Measurements from ENCODE around the gene PDF.
"Not testable (repeated sequence)": the region's sequence is repeated elsewhere in the genome, so short reads cannot be mapped to it uniquely, and the experiment has no call there.

The PDF gene

GRCh38 chr16:69306031-69306430, 24.4 kb downstream of the PDF start:
- no peak overlapping the region for H3K4me3 Mint-ChIP-seq
- peaks cover 4 to 6% of the 10 kb centered on the region in 2 donors for H3K4me1 Mint-ChIP-seq (ENCODE audit: low read depth in 2 of 2)
- ATAC-seq (replicated peaks) (no peak), DNase-seq (no peak)
- H3K27ac Mint-ChIP-seq: no peak overlapping the region
- no peaks in the 10 kb centered on the region for H3K27me3 Mint-ChIP-seq
- H3K9me3 Mint-ChIP-seq: no peaks in the 10 kb centered on the region
- peaks cover 15% of the 10 kb centered on the region for H3K36me3 Mint-ChIP-seq (ENCODE audit: insufficient read depth)

DNA sequence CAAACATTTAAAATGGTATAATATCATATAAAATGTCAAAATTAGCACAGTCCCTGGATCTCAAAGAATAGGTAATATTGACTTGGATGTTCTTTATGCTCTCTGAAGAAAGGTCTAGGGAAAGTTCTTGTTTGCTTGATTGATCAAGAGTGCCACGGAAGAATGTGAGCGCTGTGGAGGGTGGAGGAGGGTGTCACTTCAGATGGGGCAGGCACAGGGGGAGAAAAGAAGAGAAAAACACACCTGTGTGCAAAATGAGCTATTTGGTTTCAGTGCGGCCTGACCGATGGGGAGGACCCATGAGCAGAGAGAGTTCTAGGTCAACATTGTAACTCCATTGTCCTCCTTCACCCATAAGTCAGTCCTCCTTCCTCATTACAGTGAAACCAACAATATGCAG, 28.1 kb downstream of the PDF start:
- H3K27me3 Mint-ChIP-seq: no peaks in the 10 kb centered on the region
- H3K4me1 Mint-ChIP-seq (ENCODE audit: low read depth in 2 of 2): no peaks in the 10 kb centered on the region
- ATAC-seq (replicated peaks) (no peak), DNase-seq (no peak)
- H3K4me3 Mint-ChIP-seq: no peak overlapping the region
- H3K27ac Mint-ChIP-seq: no peak overlapping the region
- peaks cover 27% of the 10 kb centered on the region for H3K36me3 Mint-ChIP-seq (ENCODE audit: insufficient read depth)
- no peaks in the 10 kb centered on the region for H3K9me3 Mint-ChIP-seq

DNA sequence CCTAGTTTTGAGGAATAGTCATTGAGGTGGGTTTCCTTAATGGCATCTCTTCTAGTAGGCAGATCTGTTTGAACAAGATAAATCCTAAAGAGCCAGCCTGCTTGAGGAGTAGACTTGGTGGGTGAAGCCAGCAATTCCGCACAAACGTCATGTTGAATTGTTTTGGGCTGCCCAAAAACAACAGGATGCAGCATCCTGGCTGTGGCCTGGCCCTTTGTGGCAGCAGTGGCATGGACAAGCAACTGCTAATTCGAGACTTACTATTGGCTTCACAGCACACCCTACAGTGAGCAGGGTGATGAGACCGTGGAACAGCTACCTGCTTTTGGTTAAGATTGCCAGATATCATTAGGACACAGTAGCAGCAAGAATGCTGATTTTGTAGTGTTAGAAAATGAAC, 28.5 kb downstream of the PDF start:
- H3K27ac Mint-ChIP-seq: no peak overlapping the region
- no peaks in the 10 kb centered on the region for H3K27me3 Mint-ChIP-seq
- ATAC-seq (replicated peaks) (no peak), DNase-seq (no peak)
- H3K4me3 Mint-ChIP-seq: no peak overlapping the region
- peaks cover 27% of the 10 kb centered on the region for H3K36me3 Mint-ChIP-seq (ENCODE audit: insufficient read depth)
- H3K9me3 Mint-ChIP-seq: no peaks in the 10 kb centered on the region
- H3K4me1 Mint-ChIP-seq (ENCODE audit: low read depth in 2 of 2): no peaks in the 10 kb centered on the region

DNA sequence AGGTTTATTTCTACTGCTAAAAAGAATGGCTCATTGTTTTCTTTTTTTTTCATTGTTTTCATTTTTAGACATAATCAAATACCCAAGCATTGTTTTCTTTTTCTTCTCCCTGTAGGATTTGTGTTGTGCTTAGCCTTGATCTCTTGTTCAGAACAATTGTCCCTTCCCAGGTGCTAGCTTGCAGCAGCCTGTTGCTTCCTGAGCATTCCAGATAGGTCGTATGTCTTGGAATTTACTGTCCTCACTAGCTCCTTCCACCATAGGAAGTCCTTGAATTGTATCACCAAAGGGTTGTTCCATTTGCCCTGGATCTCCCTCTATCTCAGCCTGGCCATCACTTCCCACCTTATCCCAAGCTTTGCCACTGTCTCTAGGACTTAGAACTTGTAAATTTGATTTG, 29.2 kb downstream of the PDF start:
- peak overlapping the region in 1 of 2 donors; percentile 38 for H3K27ac Mint-ChIP-seq
- no peaks in the 10 kb centered on the region for H3K4me1 Mint-ChIP-seq (ENCODE audit: low read depth in 2 of 2)
- ATAC-seq (replicated peaks): no peak
- no peaks in the 10 kb centered on the region for H3K27me3 Mint-ChIP-seq
- H3K36me3 Mint-ChIP-seq (ENCODE audit: insufficient read depth): peaks cover 27% of the 10 kb centered on the region
- H3K4me3 Mint-ChIP-seq: no peak overlapping the region
- H3K9me3 Mint-ChIP-seq: no peaks in the 10 kb centered on the region
- no peak for DNase-seq

DNA sequence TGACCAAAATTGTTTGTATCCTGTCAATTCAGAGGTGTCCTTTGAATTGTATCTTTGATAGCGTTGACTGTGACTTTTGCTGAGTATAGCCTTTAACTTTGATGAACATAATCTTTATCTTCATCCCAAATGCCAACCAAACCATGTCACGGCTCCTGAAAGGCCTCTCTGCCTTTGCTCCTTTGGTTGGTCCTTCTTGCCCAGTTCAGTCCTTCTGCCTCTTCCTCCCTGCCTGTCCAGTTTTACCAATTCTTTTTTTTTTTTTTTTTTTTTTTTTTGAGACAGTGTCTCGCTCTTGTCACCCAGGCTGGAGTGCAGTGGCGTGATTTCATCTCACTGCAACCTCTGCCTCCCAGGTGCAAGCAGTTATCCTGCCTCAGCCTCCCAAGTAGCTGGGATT, 32.1 kb downstream of the PDF start:
- no peak overlapping the region for H3K4me3 Mint-ChIP-seq
- no peak for ATAC-seq (replicated peaks)
- no peaks in the 10 kb centered on the region for H3K27me3 Mint-ChIP-seq
- no peaks in the 10 kb centered on the region for H3K9me3 Mint-ChIP-seq
- H3K27ac Mint-ChIP-seq: peak overlapping the region in 1 of 2 donors; percentile 49
- DNase-seq: no peak
- H3K4me1 Mint-ChIP-seq (ENCODE audit: low read depth in 2 of 2): no peaks in the 10 kb centered on the region
- H3K36me3 Mint-ChIP-seq (ENCODE audit: insufficient read depth): peaks cover 30% of the 10 kb centered on the region

GRCh38 chr16:69296771-69297170, 33.6 kb downstream of the PDF start:
- H3K9me3 Mint-ChIP-seq; H3K4me1 Mint-ChIP-seq (ENCODE audit: low read depth in 2 of 2): not testable (repeated sequence)
- peaks cover 30% of the 10 kb centered on the region for H3K36me3 Mint-ChIP-seq (ENCODE audit: insufficient read depth)

GRCh38 chr16:69294051-69294450, 36.3 kb downstream of the PDF start:
- peaks cover 8% of the 10 kb centered on the region for H3K36me3 Mint-ChIP-seq (ENCODE audit: insufficient read depth)
- no peak overlapping the region for H3K27ac Mint-ChIP-seq
- no peaks in the 10 kb centered on the region for H3K4me1 Mint-ChIP-seq (ENCODE audit: low read depth in 2 of 2)
- H3K9me3 Mint-ChIP-seq: no peaks in the 10 kb centered on the region
- no peaks in the 10 kb centered on the region for H3K27me3 Mint-ChIP-seq
- no peak for ATAC-seq (replicated peaks)
- no peak for DNase-seq
- no peak overlapping the region for H3K4me3 Mint-ChIP-seq

More at GRCh38 chr16:69296771-69297170, 33.6 kb downstream of the PDF start:
- ATAC-seq (replicated peaks); H3K4me3 Mint-ChIP-seq; H3K27me3 Mint-ChIP-seq; DNase-seq: not testable (repeated sequence)
- H3K27ac Mint-ChIP-seq: peak overlapping the region in 1 of 2 donors; percentile 54

GRCh38 chr16:69293401-69293800, 37.0 kb downstream of the PDF start:
- Mint-ChIP-seq H3K9me3 (no peaks in the 10 kb centered on the region), H3K27ac (no peak overlapping the region), H3K27me3 (no peaks in the 10 kb centered on the region), H3K36me3 (ENCODE audit: insufficient read depth) (peaks cover 4% of the 10 kb centered on the region), H3K4me3 (no peak overlapping the region), H3K4me1 (ENCODE audit: low read depth in 2 of 2) (no peaks in the 10 kb centered on the region)
- DNase-seq: no peak
- ATAC-seq (replicated peaks): no peak

DNA sequence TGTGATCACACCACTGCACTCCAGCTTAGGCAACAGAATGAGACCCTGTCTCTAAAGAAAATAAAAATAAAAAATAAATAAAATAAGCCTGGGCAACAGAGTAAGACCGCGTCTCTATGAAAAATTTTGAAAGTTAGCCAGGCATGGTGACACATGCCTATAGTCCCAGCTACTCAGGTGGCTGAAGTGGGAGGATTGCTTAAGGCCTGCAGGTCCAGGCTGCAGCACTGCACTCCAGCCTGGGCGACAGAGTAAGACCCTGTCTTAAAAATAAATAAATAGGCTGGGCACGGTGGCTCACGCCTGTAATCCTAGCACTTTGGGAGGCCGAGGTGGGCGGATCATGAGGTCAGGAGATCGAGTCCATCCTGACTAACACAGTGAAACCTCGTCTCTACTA, 38.7 kb downstream of the PDF start:
- not testable (repeated sequence) for H3K4me3 Mint-ChIP-seq; ATAC-seq (replicated peaks); H3K27ac Mint-ChIP-seq; DNase-seq; H3K36me3 Mint-ChIP-seq (ENCODE audit: insufficient read depth); H3K9me3 Mint-ChIP-seq; H3K27me3 Mint-ChIP-seq; H3K4me1 Mint-ChIP-seq (ENCODE audit: low read depth in 2 of 2)

DNA sequence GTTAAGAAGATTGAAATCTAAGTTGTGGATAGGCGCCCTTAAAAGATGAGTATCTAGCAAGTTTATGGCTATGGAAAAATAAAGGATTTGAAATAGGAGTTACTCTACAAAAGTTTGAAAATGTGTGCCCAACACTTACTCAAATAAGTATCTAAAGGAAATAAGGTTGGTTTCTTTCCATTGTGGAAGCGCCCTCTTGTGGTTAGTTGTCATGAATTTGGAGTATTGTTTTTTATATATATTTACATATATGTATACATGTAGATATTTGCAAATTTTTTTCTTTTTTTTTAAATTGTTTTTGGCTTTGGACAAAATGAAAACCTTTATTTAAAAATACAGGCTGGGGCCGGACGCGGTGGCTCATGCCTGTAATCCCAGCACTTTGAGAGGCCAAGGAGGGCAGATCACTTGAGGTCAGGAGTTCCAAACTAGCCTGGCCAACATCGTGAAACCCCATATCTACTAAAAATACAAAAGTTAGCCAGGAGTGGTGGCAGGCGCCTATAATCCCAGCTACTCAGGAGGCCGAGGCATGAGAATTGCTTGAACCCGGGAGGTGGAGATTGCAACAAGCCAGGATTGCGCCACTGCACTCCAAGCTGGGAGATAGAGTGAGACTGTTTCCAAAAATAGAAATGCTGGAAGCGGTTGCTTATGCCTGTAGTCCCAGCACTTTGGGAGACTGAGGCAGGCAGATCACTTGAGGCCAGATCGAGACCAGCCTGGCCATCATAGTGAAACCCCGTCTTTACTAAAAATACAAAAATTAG, 43.3 kb downstream of the PDF start:
- peak; percentile 32 for ATAC-seq (replicated peaks)
- Mint-ChIP-seq H3K27ac (no peak overlapping the region), H3K4me3 (no peak overlapping the region), H3K9me3 (no peaks in the 10 kb centered on the region), H3K27me3 (no peaks in the 10 kb centered on the region), H3K4me1 (ENCODE audit: low read depth in 2 of 2) (no peaks in the 10 kb centered on the region), H3K36me3 (ENCODE audit: insufficient read depth) (peaks cover 16% of the 10 kb centered on the region)
- peak; percentile 51 to 55 (median 55) for DNase-seq

- Mint-ChIP-seq H3K27me3 (no peaks in the 10 kb centered on the region), H3K36me3 (ENCODE audit: insufficient read depth) (peaks cover 16% of the 10 kb centered on the region), H3K4me3 (no peak overlapping the region), H3K9me3 (no peaks in the 10 kb centered on the region), H3K27ac (no peak overlapping the region), H3K4me1 (ENCODE audit: low read depth in 2 of 2) (no peaks in the 10 kb centered on the region)
- no peak for ATAC-seq (replicated peaks)
- no peak for DNase-seq
Observed at GRCh38 chr16:69285240-69285639, 45.1 kb downstream of the PDF start.

GRCh38 chr16:69283851-69284250, 46.5 kb downstream of the PDF start:
- Mint-ChIP-seq H3K4me3 (no peak overlapping the region), H3K4me1 (ENCODE audit: low read depth in 2 of 2) (no peaks in the 10 kb centered on the region), H3K27ac (peak overlapping the region in 1 of 2 donors; percentile 56), H3K9me3 (no peaks in the 10 kb centered on the region), H3K27me3 (no peaks in the 10 kb centered on the region), H3K36me3 (ENCODE audit: insufficient read depth) (peaks cover 19% of the 10 kb centered on the region)
- DNase-seq: no peak
- no peak for ATAC-seq (replicated peaks)

DNA sequence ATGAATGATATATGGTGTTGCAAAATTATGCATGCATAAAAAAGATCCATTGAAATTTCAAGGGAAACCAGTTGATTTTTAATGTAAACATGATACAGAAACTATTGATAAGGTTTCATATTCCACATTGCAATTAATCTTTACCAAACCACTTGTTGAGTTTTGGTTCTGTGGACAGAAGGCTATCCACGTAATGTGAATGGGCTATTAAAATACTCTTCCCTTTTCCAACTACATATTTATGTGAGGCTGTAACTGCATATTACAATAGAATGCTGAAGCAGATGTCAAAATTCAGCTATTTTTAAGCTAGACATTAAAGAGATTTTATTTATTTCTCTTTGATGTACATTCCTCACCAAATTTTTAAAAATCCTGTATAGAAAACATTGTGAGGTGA, 53.0 kb downstream of the PDF start:
- Mint-ChIP-seq H3K4me3 (no peak overlapping the region), H3K4me1 (ENCODE audit: low read depth in 2 of 2) (peaks cover 0 to 3% of the 10 kb centered on the region in 2 donors)

More for the DNA sequence above, 53.0 kb downstream of the PDF start:
- Mint-ChIP-seq H3K9me3 (no peaks in the 10 kb centered on the region), H3K36me3 (ENCODE audit: insufficient read depth) (peaks cover 9% of the 10 kb centered on the region), H3K27ac (peak overlapping the region in 1 of 2 donors; percentile 77), H3K27me3 (no peaks in the 10 kb centered on the region)
- no peak for DNase-seq
- ATAC-seq (replicated peaks): no peak

All from effector memory CD8-positive, alpha-beta T cell (primary cell).